Keratinocyte (primary cell): ENCODE data around the gene PEPD.

Source experiments
- CTCF ChIP-seq, 3 experiments: IDR thresholded peaks in 1 of 3; conservative IDR thresholded peaks in 1 of 3; optimal IDR thresholded peaks in 1 of 3; 2 replicates in 2 of 3; 3 replicates in 1 of 3; pipeline versions ENCODE3 to v1.5.1; 2011; ENCODE audit warnings: low read length in 3 of 3, mild to moderate bottlenecking in 3 of 3, moderate library complexity in 2 of 3, control low read depth in 1 of 3, inconsistent platforms in 1 of 3; ENCODE audit not compliant: insufficient read depth in 2 of 3; ENCODE audit errors: extremely low read depth in 1 of 3
- EZH2 ChIP-seq: IDR thresholded peaks from one replicate; pipeline ENCODE4 v1.6.1; 2012; ENCODE audit warnings: inconsistent platforms, mild to moderate bottlenecking, low read length, moderate library complexity

DNA sequence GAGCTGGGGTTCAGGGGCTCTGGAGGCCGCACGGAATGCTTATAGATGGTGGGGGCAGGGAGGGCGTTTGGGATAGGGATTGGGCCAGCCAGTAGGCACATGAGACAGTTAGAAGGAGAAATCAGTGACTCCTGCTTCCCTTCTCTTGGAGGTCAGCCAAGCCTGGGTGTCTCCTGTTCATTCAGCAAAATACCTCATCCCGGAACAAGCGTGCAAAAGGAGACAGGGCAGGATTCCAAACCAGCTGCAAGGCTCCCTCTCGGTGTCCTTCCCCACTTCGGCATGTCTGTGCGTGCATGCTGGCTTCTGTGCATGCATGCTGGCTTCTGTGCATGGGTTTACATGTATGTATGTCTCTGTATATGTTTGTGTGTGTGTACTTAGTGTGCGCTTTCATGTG is 37.3 kb upstream of the PEPD start:
- TF ChIP-seq CTCF (optimal IDR thresholded peaks at IDR 0.05 in 1 of 3, IDR thresholded peaks at IDR 0.05 in 1 of 3, conservative IDR thresholded peaks at IDR 0.05 in 1 of 3; ENCODE audit: extremely low read depth in 1 of 3, insufficient read depth in 2 of 3, low read length in 3 of 3) (no peak), EZH2 (no peak)
